Hepatocyte (in vitro differentiated cells): ENCODE measurements around the gene COTL1.

ENCODE experiments used
- CTCF ChIP-seq: fragments of 200-600 bp; sonication (generic); IDR thresholded peaks from 2 replicates; pipeline ENCODE4 v1.5.1; 2016; ENCODE audit warnings: antibody characterized with exemption, mild to moderate bottlenecking; ENCODE audit not compliant: poor library complexity
- EZH2 ChIP-seq: fragments of 200-600 bp; sonication (generic); IDR thresholded peaks from 2 replicates; pipeline ENCODE4 v1.6.1; 2016; ENCODE audit warnings: antibody characterized with exemption, mild to moderate bottlenecking, borderline replicate concordance
- EZH2phosphoT487 ChIP-seq: fragments of 200-600 bp; sonication (generic); IDR thresholded peaks from one replicate; pipeline ENCODE4 v1.6.1; 2018; ENCODE audit warnings: antibody characterized with exemption, mild to moderate bottlenecking, low read depth, moderate library complexity; ENCODE audit not compliant: unreplicated experiment, severe bottlenecking

- TF ChIP-seq CTCF (no peak), EZH2 (no peak), EZH2phosphoT487 (no peak)
Measured at GRCh38 chr16:84547546-84548061, 70.3 kb downstream of the COTL1 start.
